BLaER1 treated with 17β-estradiol and CSF1 and Interleukin-3, amounts not matched to agents 10 nM and 100 nM (cell line): Measurements from ENCODE around the gene AUTS2.

Experiments
- H3K27ac ChIP-seq, 11 experiments: shearing (Covaris generic); formaldehyde crosslinking; 2 replicates each; pipeline ENCODE4 v1.8.1; 2022
- H3K27me3 ChIP-seq, 11 experiments: shearing (Covaris generic); formaldehyde crosslinking; 2 replicates each; pipeline ENCODE4 v1.8.1; 2022
- H3K36me3 ChIP-seq, 11 experiments: shearing (Covaris generic); formaldehyde crosslinking; 2 replicates each; pipeline ENCODE4 v1.8.1; 2022
- H3K4me1 ChIP-seq, 10 experiments: shearing (Covaris generic); formaldehyde crosslinking; 2 replicates each; pipeline ENCODE4 v1.8.1; 2022
- H3K4me2 ChIP-seq, 11 experiments: shearing (Covaris generic); formaldehyde crosslinking; 2 replicates each; pipeline ENCODE4 v1.8.1; 2022
- H3K4me3 ChIP-seq, 10 experiments: shearing (Covaris generic); formaldehyde crosslinking; 2 replicates each; pipeline ENCODE4 v1.8.1; 2022
- H3K9ac ChIP-seq, 11 experiments: shearing (Covaris generic); formaldehyde crosslinking; 2 replicates each; pipeline ENCODE4 v1.8.1; 2022
- H3K9me3 ChIP-seq, 11 experiments: shearing (Covaris generic); formaldehyde crosslinking; replicated peaks in 1 of 11; 2 replicates each; pipeline ENCODE4 v1.8.1; 2022
- H4K20me1 ChIP-seq, 11 experiments: shearing (Covaris generic); formaldehyde crosslinking; 2 replicates each; pipeline ENCODE4 v1.8.1; 2022
- Cebpa-rat ChIP-seq, 11 experiments: shearing (Covaris generic); IDR thresholded peaks; 2 replicates each; pipeline ENCODE4 v1.8.1; 2022

The AUTS2 gene

GRCh38 chr7:69928621-69929020 is 330.3 kb downstream of the AUTS2 start:
- no peak overlapping the region for H3K4me2 ChIP-seq
- no peak overlapping the region for H3K27ac ChIP-seq
- H4K20me1 ChIP-seq: peaks cover 0 to 40% (median 20%) of the 10 kb centered on the region in 11 experiments; a peak in 10 of 22 replicates
- H3K4me1 ChIP-seq: peaks cover 0 to 12% (median 6%) of the 10 kb centered on the region in 10 experiments; a peak in 8 of 20 replicates
- H3K9ac ChIP-seq: no peak overlapping the region
- peaks cover 33 to 44% (median 38%) of the 10 kb centered on the region in 11 experiments for H3K9me3 ChIP-seq
- H3K36me3 ChIP-seq: peaks cover 10 to 27% (median 19%) of the 10 kb centered on the region in 11 experiments
- TF ChIP-seq Cebpa-rat (IDR thresholded peaks at IDR 0.05): no peak
- H3K27me3 ChIP-seq: no peaks in the 10 kb centered on the region
- H3K4me3 ChIP-seq: no peak overlapping the region

- no peaks in the 10 kb centered on the region for H3K27me3 ChIP-seq
- H3K27ac ChIP-seq: no peak overlapping the region
- H3K4me2 ChIP-seq: no peak overlapping the region
- H3K36me3 ChIP-seq: peaks cover 10 to 27% (median 19%) of the 10 kb centered on the region in 11 experiments
- H3K9me3 ChIP-seq: peaks cover 29 to 37% (median 33%) of the 10 kb centered on the region in 11 experiments
- H3K4me3 ChIP-seq: no peak overlapping the region
- H4K20me1 ChIP-seq: peaks cover 0 to 46% (median 25%) of the 10 kb centered on the region in 11 experiments; a peak in 10 of 22 replicates
- TF ChIP-seq Cebpa-rat (IDR thresholded peaks at IDR 0.05): no peak
- no peak overlapping the region; a peak in 1 of 22 replicates for H3K9ac ChIP-seq
- peaks cover 0 to 12% (median 6%) of the 10 kb centered on the region in 10 experiments; a peak in 8 of 20 replicates for H3K4me1 ChIP-seq
Measured at GRCh38 chr7:69929622-69930021, 331.3 kb downstream of the AUTS2 start.

GRCh38 chr7:69932034-69932628 is 333.9 kb downstream of the AUTS2 start:
- H3K4me2 ChIP-seq: no peak overlapping the region
- no peak overlapping the region for H3K4me3 ChIP-seq
- H3K36me3 ChIP-seq: peaks cover 10 to 17% (median 14%) of the 10 kb centered on the region in 11 experiments
- peaks cover 14 to 17% (median 15%) of the 10 kb centered on the region in 11 experiments for H3K9me3 ChIP-seq
- no peaks in the 10 kb centered on the region for H3K27me3 ChIP-seq
- no peak for TF ChIP-seq Cebpa-rat (IDR thresholded peaks at IDR 0.05)
- peaks cover 0 to 57% (median 25%) of the 10 kb centered on the region in 11 experiments; a peak in 10 of 22 replicates for H4K20me1 ChIP-seq
- H3K27ac ChIP-seq: no peak overlapping the region
- no peak overlapping the region for H3K9ac ChIP-seq
- peaks cover 0 to 15% (median 6%) of the 10 kb centered on the region in 10 experiments; a peak in 9 of 20 replicates for H3K4me1 ChIP-seq

- H3K9me3 ChIP-seq: no peaks in the 10 kb centered on the region
- no peaks in the 10 kb centered on the region for H3K27me3 ChIP-seq
- H3K4me1 ChIP-seq: peaks cover 0 to 15% (median 6%) of the 10 kb centered on the region in 10 experiments; a peak in 8 of 20 replicates
- H3K36me3 ChIP-seq: no peaks in the 10 kb centered on the region; a peak in 1 of 22 replicates
- H3K27ac ChIP-seq: no peak overlapping the region
- H4K20me1 ChIP-seq: peaks cover 0 to 61% (median 25%) of the 10 kb centered on the region in 11 experiments; a peak in 11 of 22 replicates
- H3K9ac ChIP-seq: no peak overlapping the region
- no peak overlapping the region for H3K4me2 ChIP-seq
- H3K4me3 ChIP-seq: no peak overlapping the region
- no peak for TF ChIP-seq Cebpa-rat (IDR thresholded peaks at IDR 0.05)
Measured at GRCh38 chr7:69934144-69934903, 336.0 kb downstream of the AUTS2 start.

- Histone ChIP-seq H3K9ac (no peak overlapping the region), H3K4me2 (no peak overlapping the region), H3K4me3 (no peak overlapping the region), H3K9me3 (no peaks in the 10 kb centered on the region), H3K27me3 (no peaks in the 10 kb centered on the region), H3K4me1 (peaks cover 0 to 15% (median 6%) of the 10 kb centered on the region in 10 experiments; a peak in 8 of 20 replicates), H3K36me3 (peaks cover 0 to 7% (median 0%) of the 10 kb centered on the region in 11 experiments; a peak in 1 of 22 replicates), H3K27ac (no peak overlapping the region), H4K20me1 (peaks cover 0 to 56% (median 23%) of the 10 kb centered on the region in 11 experiments; a peak in 11 of 22 replicates)
- no peak for TF ChIP-seq Cebpa-rat (IDR thresholded peaks at IDR 0.05)
Measured at GRCh38 chr7:69935107-69935506, 336.8 kb downstream of the AUTS2 start.

GRCh38 chr7:69937097-69937496 is 338.8 kb downstream of the AUTS2 start:
- no peaks in the 10 kb centered on the region for H3K27me3 ChIP-seq
- H3K9me3 ChIP-seq: no peaks in the 10 kb centered on the region
- H3K4me3 ChIP-seq: no peak overlapping the region
- no peak overlapping the region for H3K9ac ChIP-seq
- H3K4me2 ChIP-seq: no peak overlapping the region
- peaks cover 0 to 14% (median 5%) of the 10 kb centered on the region in 10 experiments; a peak in 7 of 20 replicates for H3K4me1 ChIP-seq
- no peak overlapping the region for H3K27ac ChIP-seq
- peaks cover 0 to 10% (median 0%) of the 10 kb centered on the region in 11 experiments; a peak in 1 of 22 replicates for H3K36me3 ChIP-seq
- peaks cover 0 to 56% (median 21%) of the 10 kb centered on the region in 11 experiments; a peak in 11 of 22 replicates for H4K20me1 ChIP-seq
- no peak for TF ChIP-seq Cebpa-rat (IDR thresholded peaks at IDR 0.05)

GRCh38 chr7:69939317-69939716 is 341.0 kb downstream of the AUTS2 start:
- Histone ChIP-seq H3K4me3 (no peak overlapping the region), H3K36me3 (peaks cover 0 to 10% (median 0%) of the 10 kb centered on the region in 11 experiments; a peak in 1 of 22 replicates), H3K4me2 (no peak overlapping the region), H3K9ac (no peak overlapping the region), H3K9me3 (no peaks in the 10 kb centered on the region), H3K4me1 (peaks cover 0 to 14% (median 5%) of the 10 kb centered on the region in 10 experiments; a peak in 7 of 20 replicates), H3K27ac (no peak overlapping the region), H4K20me1 (peaks cover 0 to 51% (median 19%) of the 10 kb centered on the region in 11 experiments; a peak in 11 of 22 replicates), H3K27me3 (no peaks in the 10 kb centered on the region)
- TF ChIP-seq Cebpa-rat (IDR thresholded peaks at IDR 0.05): no peak

GRCh38 chr7:69941077-69941651 is 342.9 kb downstream of the AUTS2 start:
- Histone ChIP-seq H3K4me2 (peak overlapping the region in 2 of 11 experiments; percentile 15 to 19; a peak in 1 of 22 replicates), H3K9me3 (peaks cover 0 to 4% (median 0%) of the 10 kb centered on the region in 11 experiments; a peak in 1 of 22 replicates), H3K4me3 (no peak overlapping the region), H3K4me1 (peaks cover 0 to 10% (median 5%) of the 10 kb centered on the region in 10 experiments; a peak in 7 of 20 replicates), H3K9ac (no peak overlapping the region), H3K27ac (no peak overlapping the region), H4K20me1 (peaks cover 0 to 42% (median 10%) of the 10 kb centered on the region in 11 experiments; a peak in 8 of 22 replicates), H3K36me3 (peaks cover 0 to 10% (median 0%) of the 10 kb centered on the region in 11 experiments; a peak in 1 of 22 replicates), H3K27me3 (no peaks in the 10 kb centered on the region)
- no peak for TF ChIP-seq Cebpa-rat (IDR thresholded peaks at IDR 0.05)
